HG03095 (cell line): ENCODE data around the gene CR1.
"Not testable (repeated sequence)": the region's sequence is repeated elsewhere in the genome, so short reads cannot be mapped to it uniquely, and the experiment has no call there.

Experiments used
- ATAC-seq: cut with Tn5 transposase; IDR thresholded peaks from one replicate; pipeline ENCODE4 v1.9.1; 2021; ENCODE audit warnings: moderate library complexity; ENCODE audit not compliant: unreplicated experiment

The CR1 gene

GRCh38 chr1:207502726-207503125 lies 6.8 kb downstream of the CR1 start:
- no peak for ATAC-seq

- no peak for ATAC-seq
Measured at GRCh38 chr1:207503950-207504349, 8.0 kb downstream of the CR1 start.

DNA sequence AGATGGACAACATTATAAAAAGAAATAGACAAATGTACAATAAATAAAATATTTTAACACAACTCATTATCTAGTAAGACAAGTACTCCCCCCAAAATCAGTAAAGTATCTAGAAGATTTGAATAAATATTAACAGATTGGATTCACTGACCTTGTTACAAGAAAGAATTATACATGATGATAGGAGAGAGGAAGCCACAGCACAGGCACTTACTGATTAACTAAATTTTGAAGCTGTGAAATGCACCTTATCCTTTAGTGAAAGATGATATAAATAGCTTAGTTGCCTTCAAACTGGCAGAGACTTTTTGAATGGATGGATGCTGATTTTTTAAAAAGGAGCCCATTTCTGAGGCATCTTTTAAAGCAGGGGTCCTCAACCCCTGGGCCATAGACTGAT lies 8.5 kb downstream of the CR1 start:
- ATAC-seq: no peak

GRCh38 chr1:207510444-207510843 lies 14.5 kb downstream of the CR1 start:
- ATAC-seq: no peak

GRCh38 chr1:207514890-207515289 lies 18.9 kb downstream of the CR1 start:
- no peak for ATAC-seq

GRCh38 chr1:207516729-207517128 lies 20.8 kb downstream of the CR1 start:
- ATAC-seq: no peak

DNA sequence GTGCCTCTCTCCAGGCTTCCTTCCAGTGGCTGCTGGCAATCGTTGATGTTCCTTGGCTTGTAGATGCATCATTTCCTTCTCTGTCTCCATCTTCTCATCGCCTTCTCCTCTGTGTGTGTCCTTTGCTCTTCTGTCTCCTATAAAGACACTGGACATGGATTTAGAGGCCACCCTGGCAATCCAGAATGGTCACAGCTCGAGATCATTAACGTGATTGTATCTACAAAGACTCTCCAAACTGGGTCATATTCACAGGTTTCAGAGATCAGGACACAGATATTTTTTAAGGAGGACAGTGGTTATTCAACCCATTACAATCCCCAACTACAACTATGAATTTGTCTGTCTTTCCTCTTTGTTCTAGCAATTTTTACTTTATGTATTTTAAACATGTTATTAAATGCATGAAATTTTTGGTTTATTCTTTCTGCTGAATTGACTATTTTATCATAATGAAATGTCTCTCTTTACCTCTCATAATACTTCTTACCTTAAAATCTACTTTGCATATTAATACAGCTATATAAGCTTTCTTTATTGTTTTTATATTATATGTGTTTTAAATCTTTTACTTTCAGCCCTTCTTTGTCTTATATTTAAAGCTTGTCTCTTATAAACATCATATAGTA lies 22.8 kb downstream of the CR1 start:
- ATAC-seq: no peak

DNA sequence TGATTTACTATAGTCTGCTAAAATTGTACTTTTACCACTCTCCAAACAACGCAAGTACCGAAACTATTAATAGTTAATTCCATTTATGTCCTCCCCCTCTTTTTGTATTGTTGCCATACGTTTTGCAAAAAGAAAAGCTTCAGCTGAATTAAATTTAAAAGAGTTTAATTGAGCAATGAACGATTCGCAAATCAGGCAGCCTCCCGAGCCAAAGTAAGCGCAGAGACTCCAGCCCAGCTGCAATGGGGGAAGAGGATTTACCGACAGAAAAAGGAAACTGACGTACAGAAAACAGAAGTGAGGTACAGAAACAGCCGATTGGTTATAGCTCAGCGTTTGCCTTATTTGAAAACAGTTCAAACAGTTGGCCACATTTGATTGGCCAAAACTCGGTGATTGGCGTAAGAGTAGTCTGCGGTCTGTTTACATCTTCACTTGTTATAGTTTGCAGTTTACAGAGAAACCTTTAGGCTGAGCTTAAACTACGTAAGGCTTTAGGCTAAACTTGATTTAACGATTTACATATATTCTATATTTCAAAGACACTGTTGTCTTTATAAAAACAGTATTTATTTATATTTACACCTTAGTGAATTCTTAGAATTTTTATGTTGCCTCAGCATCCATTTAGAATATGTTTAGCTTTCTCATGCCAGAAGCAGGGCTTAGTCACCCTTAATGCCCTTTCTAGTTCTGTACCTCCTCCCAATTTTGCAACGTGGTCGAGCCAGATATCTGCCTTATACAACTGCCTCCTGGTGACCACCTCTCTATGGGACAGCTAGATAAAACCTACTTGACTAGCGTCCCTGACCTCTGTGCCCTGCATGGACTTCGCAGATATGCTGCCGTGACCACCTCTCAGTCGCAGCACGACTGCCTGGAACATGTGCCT lies 23.8 kb downstream of the CR1 start:
- ATAC-seq: no peak

DNA sequence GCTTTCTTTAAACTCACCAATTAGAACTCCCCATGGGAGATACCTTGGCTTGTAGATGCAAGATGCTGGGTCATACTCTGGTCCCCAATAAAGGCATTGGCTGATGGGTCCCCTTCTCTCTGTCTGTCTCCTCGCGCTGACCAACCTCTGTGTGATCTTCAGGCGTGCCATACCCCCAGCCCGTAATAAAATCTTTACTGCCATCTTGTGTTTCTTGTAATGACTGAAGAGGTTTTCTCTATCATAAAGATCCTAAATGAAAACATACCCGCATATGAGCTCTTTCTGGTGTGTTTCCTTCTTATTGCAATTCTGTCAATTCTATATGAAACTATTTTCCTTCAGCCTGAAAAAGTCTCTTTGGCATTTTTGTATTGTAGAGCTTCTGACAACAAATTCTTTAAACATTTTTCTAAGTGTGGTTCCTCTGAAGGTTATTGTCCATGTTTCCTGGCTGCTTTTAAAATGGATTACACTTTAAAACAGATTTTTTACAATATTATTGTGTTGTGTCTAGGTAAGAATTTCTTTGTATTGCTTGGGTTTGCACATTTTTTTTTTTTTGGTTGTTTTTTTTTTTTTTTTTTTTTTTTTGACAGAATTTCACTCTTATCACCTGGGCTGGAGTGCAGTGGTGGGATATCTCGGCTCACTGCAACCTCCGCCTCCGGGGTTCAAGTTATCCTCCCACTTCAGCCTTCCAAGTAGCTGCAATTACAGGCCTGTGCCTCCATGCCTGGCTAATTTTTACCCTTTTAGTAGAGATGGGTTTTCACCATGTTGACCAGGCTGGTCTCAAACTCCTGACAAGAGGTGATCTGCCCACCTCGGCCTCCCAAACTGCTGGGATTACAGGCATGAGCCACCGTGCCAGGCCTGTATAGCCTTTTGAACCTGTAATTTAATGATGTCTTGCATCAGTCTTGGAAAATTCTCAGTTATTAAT lies 24.7 kb downstream of the CR1 start:
- not testable (repeated sequence) for ATAC-seq

GRCh38 chr1:207525239-207525638 lies 29.3 kb downstream of the CR1 start:
- ATAC-seq: not testable (repeated sequence)

DNA sequence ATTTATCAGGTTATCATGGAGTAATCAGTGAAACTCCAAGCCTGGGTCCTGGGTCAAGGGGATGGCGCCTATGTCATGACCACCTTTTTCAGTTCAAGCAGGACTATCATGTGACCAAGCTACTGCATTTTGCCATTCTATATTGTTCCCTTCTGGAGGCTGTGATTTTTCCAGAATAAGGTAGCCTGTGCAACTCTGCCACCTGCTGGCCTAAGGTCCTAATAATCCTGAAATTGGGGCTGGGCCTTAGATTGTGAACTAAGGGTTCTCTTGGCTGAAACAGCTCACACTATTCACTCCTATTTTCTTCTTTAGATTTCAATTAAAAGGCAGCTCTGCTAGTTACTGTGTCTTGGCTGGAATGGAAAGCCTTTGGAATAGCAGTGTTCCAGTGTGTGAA lies 32.4 kb downstream of the CR1 start:
- not testable (repeated sequence) for ATAC-seq

DNA sequence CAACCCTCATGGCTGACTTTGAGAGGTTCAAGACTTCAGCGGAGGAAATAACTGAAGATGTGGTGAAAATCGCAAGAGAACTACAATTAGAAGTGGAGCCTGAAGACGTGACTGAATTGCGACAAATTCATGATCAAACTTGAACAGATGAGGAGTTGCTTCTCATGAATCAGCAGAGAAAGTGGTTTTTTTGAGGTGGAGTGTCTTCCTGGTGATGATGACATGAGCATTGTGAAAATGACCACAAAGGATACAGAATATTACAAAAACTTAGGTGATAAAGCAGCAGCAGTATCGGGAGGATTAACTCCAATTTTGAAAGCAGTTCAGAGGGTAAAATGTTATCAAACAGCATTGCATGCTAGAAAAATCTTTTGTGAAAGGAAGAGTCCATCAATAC lies 40.3 kb downstream of the CR1 start:
- not testable (repeated sequence) for ATAC-seq

- ATAC-seq: not testable (repeated sequence)
Measured at GRCh38 chr1:207546677-207547357, 50.9 kb downstream of the CR1 start.

DNA sequence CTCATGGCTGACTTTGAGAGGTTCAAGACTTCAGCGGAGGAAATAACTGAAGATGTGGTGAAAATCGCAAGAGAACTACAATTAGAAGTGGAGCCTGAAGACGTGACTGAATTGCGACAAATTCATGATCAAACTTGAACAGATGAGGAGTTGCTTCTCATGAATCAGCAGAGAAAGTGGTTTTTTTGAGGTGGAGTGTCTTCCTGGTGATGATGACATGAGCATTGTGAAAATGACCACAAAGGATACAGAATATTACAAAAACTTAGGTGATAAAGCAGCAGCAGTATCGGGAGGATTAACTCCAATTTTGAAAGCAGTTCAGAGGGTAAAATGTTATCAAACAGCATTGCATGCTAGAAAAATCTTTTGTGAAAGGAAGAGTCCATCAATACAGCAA lies 58.9 kb downstream of the CR1 start:
- ATAC-seq: not testable (repeated sequence)

- ATAC-seq: no peak
Measured at GRCh38 chr1:207565546-207566468, 69.8 kb downstream of the CR1 start.

GRCh38 chr1:207571926-207572325 lies 76.0 kb downstream of the CR1 start:
- ATAC-seq: not testable (repeated sequence)

DNA sequence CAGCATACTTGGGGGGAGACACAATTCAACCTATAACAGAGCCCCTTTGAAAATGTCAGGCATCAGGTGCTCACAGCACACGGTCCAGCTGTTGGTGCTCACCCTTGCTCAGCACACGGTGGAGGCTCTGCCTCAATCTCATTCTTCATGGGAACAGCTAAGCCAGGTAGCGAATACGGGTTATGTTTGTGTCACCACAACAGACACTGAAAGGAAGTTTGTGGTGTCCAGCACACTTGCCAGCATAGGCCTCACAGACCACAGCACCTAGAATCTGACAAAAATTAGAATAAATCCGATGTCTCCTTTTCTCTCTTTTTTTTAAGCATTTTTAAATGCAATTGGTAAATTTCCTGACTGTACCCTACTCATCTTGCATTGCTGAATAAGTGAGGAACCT lies 77.1 kb downstream of the CR1 start:
- ATAC-seq: not testable (repeated sequence)

DNA sequence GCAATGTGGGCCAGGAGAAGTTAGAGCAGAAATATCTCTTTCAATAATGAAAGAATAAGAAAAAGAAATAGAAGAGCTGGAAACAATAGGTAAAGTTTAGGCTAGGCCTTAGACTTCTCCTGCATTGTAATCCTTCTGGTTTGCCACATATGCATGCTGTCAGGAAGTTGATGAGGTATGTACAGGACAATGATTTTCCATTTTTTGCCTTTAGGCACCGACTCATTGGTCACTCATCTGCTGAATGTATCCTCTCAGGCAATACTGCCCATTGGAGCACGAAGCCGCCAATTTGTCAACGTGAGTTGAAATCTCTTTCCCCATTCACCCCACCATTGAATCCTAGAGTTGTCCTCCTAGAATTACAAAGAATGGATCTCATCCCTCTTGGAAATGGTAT lies 79.4 kb downstream of the CR1 start:
- ATAC-seq: not testable (repeated sequence)

DNA sequence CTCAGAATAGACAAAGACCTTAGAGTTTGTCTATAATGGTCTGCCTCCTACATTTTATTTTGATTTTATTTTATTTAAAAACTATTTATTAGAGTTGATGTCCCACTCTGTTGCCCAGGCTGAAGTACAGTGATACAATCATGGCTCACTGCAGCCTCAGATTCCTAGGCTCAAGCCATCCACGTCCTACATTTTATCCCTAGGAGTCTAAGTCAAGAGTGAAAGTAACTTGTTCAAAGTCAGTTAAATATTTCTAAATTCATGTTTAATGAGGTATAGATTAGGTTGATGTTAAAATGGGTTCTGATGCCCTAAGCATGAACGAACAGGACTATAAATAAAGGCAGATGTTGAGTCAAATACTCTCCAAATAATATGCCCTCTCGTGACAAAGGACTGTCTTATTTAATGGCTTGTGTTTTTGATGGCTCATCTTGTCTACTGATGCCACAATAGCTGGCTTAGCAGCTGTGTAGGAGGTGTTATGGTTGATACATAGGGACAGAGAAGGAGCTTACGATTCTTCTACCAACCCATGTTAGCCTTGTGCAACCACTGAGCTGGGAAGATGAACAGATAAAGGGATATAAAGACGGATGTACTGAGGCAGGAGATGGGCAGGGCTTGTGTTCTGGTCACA lies 83.0 kb downstream of the CR1 start:
- ATAC-seq: no peak
